PC-9 (cell line): ENCODE results near the gene UBQLN2.

ENCODE experiments used
- CTCF ChIP-seq: fragments of 200-600 bp; sonication (generic); conservative IDR thresholded peaks from 2 replicates; pipeline ENCODE4 v1.6.1; 2017; ENCODE audit warnings: mixed run types, antibody characterized with exemption, mild to moderate bottlenecking, moderate library complexity
- EZH2 ChIP-seq: fragments of 200-600 bp; sonication (generic); IDR thresholded peaks from 2 replicates; pipeline ENCODE4 v1.8.0; 2017; ENCODE audit warnings: antibody characterized with exemption, low read depth

GRCh38 chrX:56569378-56570057 is 6.1 kb downstream of the UBQLN2 start:
- no peak for TF ChIP-seq CTCF
- TF ChIP-seq EZH2 = no peak
